ENCODE measurements around the gene KRTAP10-9.
"Not testable (repeated sequence)": the region's sequence is repeated elsewhere in the genome, so short reads cannot be mapped to it uniquely, and the experiment has no call there.

The KRTAP10-9 gene

GRCh38 chr21:44595524-44595923 lies 31.4 kb upstream of the KRTAP10-9 start:
- DNase-seq (ENCODE audit: low read depth), result no peak

GRCh38 chr21:44596068-44596725 lies 30.7 kb upstream of the KRTAP10-9 start:
- DNase-seq (ENCODE audit: low read depth), result no peak

- no peak for DNase-seq (ENCODE audit: low read depth)
Measured at GRCh38 chr21:44598061-44598460, 28.8 kb upstream of the KRTAP10-9 start.

GRCh38 chr21:44599264-44600029 lies 27.4 kb upstream of the KRTAP10-9 start:
- no peak for DNase-seq (ENCODE audit: low read depth)

- not testable (repeated sequence) for DNase-seq (ENCODE audit: low read depth)
Measured at GRCh38 chr21:44600118-44600978, 26.5 kb upstream of the KRTAP10-9 start, which contains the start of gene KRTAP10-7. Gene KRTAP10-7 (plus strand): TSS chr21:44600597. CDS start chr21:44600622, 25 bp downstream.

GRCh38 chr21:44601091-44601490 lies 25.8 kb upstream of the KRTAP10-9 start:
- not testable (repeated sequence) for DNase-seq (ENCODE audit: low read depth)

- DNase-seq (ENCODE audit: low read depth), result no peak
Measured at GRCh38 chr21:44601596-44602462, 25.1 kb upstream of the KRTAP10-9 start.

- DNase-seq (ENCODE audit: low read depth), result no peak
Measured at GRCh38 chr21:44602463-44602850, 24.4 kb upstream of the KRTAP10-9 start.

- no peak for DNase-seq (ENCODE audit: low read depth)
Measured at GRCh38 chr21:44603109-44603875, 23.6 kb upstream of the KRTAP10-9 start.

GRCh38 chr21:44603911-44604310 lies 23.0 kb upstream of the KRTAP10-9 start:
- no peak for DNase-seq (ENCODE audit: low read depth)

GRCh38 chr21:44606495-44606894 lies 20.4 kb upstream of the KRTAP10-9 start:
- DNase-seq (ENCODE audit: low read depth), result no peak

- no peak for DNase-seq (ENCODE audit: low read depth)
Measured at GRCh38 chr21:44609193-44609592, 17.7 kb upstream of the KRTAP10-9 start.

GRCh38 chr21:44610157-44610843 lies 16.6 kb upstream of the KRTAP10-9 start:
- not testable (repeated sequence) for DNase-seq (ENCODE audit: low read depth)

GRCh38 chr21:44611551-44611950 lies 15.3 kb upstream of the KRTAP10-9 start:
- DNase-seq (ENCODE audit: low read depth), result no peak

- DNase-seq (ENCODE audit: low read depth), result no peak
Measured at GRCh38 chr21:44612029-44612486, 14.8 kb upstream of the KRTAP10-9 start, which contains the start of gene KRTAP10-8. Gene KRTAP10-8 (plus strand): TSS chr21:44612079. CDS start chr21:44612101, 22 bp downstream.

GRCh38 chr21:44612669-44613229 lies 14.1 kb upstream of the KRTAP10-9 start:
- DNase-seq (ENCODE audit: low read depth), result no peak

- no peak for DNase-seq (ENCODE audit: low read depth)
Measured at GRCh38 chr21:44613386-44614155, 13.3 kb upstream of the KRTAP10-9 start.

- no peak for DNase-seq (ENCODE audit: low read depth)
Measured at GRCh38 chr21:44614161-44614631, 12.7 kb upstream of the KRTAP10-9 start.
